HG02870 (cell line): ENCODE data around the gene ATP9A.

Experiments used
- ATAC-seq: cut with Tn5 transposase; IDR thresholded peaks from one replicate; pipeline ENCODE4 v1.9.1; 2021; ENCODE audit warnings: mild to moderate bottlenecking, moderate library complexity; ENCODE audit not compliant: unreplicated experiment

Gene ATP9A

DNA sequence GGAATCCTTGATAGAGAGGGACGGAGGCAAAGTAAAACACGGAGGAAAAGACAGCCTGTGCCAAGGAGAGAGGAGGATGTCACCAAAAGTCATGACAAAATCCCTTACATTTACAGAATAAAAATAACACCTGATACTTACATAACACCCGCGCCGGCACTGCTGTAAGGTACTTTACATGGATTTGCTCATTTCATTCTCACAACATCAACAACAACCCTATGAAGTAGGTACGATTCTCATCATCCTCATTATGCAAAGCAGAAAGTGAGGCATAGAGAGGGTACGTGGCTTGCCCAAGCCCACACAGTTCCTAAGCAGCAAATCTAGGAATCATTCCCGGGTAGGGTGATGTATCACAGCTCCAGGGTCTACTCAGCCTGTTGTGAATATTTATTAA lies 158.1 kb downstream of the ATP9A start:
- no peak for ATAC-seq

DNA sequence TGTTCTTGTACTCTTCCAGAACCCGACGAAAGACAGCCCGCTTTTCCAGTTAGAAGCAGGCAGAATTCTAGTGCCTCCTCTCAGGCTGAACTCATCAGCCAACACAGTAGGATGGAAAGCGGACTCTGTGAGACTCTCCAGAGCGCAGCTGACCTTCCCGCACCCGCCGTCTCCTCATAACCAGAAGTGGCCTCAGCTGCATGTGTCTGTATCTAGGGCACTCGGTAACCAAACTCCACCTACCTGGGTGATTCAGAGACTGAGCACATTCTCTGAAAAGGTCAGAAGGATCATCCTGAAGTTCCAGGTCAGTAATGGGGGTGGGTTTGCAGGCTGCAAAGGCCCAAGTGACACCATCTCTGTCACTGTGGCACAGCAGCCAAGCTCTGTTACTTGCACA lies 158.9 kb downstream of the ATP9A start:
- ATAC-seq = no peak

DNA sequence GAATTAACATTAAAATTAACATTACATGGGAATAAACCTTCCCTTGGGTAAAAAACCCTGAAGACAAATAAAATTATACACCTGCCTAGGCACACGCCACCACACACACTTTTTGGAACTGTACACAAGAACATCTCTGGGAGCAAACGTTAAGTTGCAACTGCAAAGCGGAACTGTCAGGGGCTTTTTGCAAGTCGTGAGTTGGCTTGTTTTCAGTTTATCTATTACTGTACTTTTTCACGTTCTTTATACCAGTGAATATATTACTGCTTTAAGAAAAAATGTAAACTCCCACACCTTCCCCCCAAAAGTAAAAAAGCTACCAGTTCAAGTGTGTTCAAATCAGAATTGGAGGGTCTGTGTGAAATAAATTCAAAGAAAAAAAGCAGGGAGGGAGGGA lies 160.1 kb downstream of the ATP9A start:
- ATAC-seq = no peak

DNA sequence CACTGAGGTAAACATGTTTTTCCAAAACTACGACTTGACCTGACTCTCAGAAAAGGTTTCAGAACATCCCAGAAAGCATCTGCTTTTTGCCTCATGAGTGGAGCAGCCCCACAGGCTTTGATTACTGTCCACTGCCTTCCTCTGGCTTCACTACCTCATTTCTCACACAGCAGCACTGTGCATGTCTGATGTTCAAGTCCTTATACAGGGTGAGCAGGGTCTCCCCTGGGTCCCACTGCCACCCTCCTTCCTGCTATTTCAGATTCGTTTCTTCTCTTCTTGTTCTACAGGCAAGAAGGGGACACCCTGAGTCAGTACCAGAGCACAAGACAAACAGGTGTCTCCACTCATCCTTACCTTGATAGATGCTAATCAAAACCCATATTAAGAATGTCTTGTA lies 161.0 kb downstream of the ATP9A start:
- no peak for ATAC-seq

GRCh38 chr20:51604851-51605250 lies 163.3 kb downstream of the ATP9A start:
- ATAC-seq = no peak

DNA sequence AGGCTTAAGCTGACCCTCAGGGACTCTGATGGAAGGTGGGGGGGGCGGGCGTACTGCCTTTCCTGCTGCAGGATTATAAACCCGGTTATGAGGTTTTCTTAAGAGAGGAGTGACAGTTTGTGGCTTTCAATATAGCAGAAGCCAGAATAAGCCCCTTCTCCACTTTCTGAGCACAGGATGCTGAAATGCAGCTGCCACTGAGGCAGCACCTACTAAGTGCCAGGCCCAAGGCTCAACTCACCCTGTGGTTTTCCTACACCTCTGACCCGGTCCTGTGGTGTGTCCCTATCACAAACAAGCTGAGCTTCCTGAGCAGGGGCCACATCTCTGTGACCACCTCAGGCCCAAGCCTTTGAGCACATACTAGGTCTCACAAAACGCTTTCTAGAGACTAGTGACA lies 166.1 kb downstream of the ATP9A start:
- ATAC-seq = no peak

GRCh38 chr20:51600950-51601349 lies 167.2 kb downstream of the ATP9A start:
- ATAC-seq = no peak

DNA sequence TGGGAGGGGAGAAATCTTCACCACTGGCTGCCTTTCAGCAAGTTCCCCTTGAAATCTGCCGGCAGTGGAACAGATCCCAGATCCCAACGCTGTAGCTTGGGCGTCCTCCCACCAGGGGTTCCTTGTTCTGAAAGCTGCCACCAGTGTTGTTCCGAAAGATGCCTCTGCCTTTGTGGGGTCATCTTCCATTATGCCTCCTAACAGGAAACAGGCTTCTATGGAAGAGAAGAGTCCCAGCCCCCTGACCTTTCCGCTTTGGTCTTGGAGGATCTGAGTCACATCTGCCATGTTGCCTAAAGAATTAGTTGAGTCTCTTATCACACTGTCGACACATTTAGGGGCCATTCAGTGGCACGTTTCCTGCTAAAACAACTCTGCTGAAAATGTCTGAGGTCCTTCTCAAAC lies 168.2 kb downstream of the ATP9A start:
- no peak for ATAC-seq

- no peak for ATAC-seq
Observed at GRCh38 chr20:51598556-51598955, 169.6 kb downstream of the ATP9A start.

DNA sequence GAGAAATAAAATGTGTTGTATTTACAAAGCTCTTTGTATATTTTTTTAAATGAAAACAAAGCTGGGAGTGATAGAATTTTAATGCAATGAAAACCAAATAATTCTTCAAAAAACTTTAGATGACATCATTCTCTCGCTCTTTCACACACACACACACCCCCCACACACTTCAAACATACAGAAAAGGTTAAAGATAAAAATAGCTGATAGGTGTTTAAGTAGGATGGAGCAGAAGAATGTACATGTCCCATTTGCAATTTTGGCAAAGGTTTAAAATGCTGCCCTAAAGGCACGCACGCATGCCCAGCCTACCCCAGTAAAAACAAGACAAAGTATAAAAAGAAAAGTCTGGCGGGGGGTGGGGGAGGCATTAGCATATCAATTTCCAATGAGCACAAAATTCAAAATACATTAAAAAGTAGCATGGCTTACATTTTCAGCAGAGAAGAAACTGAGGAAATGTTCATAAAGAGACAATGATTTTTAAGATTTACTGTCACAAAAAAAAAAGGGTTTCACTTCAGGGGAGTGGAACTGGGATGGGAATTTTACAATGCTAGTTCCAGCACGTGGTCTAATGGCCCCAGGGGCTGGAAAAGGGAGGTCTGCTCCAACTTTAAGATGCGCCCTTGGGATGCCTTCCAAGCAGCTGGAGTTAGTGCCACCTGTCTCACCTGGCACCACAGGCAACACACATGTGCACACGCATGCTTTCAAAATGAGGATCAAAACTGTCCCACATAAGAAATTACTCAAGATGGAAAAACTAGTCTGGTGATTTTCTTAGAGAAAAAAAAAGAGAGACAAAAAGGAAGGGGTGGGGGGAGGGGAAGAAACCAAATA lies 170.6 kb downstream of the ATP9A start:
- ATAC-seq = no peak

DNA sequence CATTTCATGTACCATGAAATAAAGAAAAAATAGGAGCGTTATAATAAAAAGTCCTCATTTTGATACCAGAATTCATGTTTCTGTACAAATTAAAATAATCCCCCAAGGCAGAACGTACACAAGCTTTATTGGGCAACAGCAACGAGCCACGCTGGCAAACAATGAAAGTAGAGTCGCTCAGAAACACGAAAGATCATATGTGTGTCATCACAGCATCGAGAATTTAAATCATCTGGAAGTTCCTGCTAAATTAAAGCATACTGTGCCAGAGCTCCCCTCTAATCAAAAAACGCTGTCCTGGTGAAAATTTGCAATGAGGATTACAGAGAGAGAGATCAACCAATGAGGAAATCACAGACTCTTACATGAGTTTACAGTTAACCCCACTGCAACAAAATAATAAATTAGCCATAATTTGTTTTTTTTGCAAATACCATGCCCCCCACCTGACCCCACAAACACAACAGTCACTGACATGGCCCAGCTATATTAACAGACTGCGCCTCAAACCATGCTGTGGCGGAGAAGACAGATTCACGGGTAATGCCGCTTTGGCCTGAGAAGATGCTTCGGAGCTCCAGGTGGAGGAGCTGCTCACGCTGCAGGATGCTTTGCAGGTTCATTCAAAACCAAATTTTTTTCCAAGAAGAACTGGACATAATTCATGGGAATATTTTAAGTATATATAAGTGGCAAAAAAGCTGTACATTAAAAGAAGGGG lies 171.4 kb downstream of the ATP9A start:
- no peak for ATAC-seq

GRCh38 chr20:51595744-51596143 lies 172.4 kb downstream of the ATP9A start:
- no peak for ATAC-seq

- ATAC-seq = peak; percentile 90
Observed at GRCh38 chr20:51595058-51595532, 173.1 kb downstream of the ATP9A start.

- ATAC-seq = no peak
Observed at GRCh38 chr20:51594236-51595057, 173.7 kb downstream of the ATP9A start.

DNA sequence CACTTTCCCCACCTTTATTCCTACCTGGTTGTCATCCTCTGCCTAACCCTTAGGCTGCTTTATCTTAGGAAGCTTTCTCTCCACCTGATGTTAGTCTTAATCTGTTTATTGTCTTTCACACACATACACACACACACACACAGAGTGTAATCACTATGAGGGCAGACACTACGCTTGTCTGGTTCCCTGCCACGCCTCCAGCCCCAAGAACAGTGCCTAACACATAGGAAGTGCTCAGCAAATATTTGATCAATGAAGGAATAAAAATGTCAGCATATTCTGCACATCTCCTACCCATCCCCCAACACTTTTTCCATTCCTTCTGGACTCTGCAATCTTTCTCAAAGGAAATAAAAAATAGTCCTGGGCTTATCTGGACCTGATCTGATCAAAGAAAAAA lies 174.6 kb downstream of the ATP9A start:
- ATAC-seq = no peak

- no peak for ATAC-seq
Observed at GRCh38 chr20:51592564-51592963, 175.6 kb downstream of the ATP9A start.

DNA sequence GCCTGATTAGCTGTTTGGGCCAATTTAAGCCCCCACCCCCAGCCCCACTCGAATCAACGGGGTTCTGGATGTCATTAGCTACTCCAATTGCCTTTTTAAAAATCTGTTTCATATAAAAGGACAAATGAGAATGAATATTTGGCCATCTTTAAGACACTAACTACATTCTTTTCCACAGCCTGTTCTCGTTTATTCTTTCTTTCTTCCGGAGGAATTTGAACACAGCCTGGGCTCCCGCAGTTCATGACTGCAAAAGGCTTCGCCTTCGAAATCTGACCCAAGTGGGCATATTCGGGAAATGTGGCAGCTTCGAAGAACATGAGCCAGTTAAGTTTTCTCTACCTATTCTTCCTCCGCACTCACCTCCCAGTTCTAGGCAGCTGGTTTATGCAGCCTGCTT lies 176.3 kb downstream of the ATP9A start:
- ATAC-seq = no peak

DNA sequence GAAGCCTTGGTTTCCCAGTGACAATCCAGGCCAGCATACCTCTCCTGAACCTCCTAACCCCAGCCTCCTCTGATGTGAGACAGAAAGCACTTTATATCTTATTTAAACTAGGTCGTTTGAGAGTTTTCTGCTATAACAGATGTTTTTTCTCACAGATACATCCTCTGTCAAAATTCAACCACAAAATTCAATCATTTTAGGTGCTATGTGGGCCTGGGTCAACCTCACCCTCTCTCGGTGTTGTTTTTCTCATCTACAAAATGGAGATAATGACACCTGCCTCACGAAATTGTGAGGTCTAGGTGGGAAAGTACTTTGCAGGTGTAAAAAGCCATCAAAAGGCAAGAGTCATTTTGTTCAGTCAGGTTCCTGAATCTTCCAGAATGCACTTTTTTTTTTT lies 179.4 kb downstream of the ATP9A start:
- no peak for ATAC-seq

GRCh38 chr20:51587145-51587544 lies 181.0 kb downstream of the ATP9A start:
- ATAC-seq = no peak

DNA sequence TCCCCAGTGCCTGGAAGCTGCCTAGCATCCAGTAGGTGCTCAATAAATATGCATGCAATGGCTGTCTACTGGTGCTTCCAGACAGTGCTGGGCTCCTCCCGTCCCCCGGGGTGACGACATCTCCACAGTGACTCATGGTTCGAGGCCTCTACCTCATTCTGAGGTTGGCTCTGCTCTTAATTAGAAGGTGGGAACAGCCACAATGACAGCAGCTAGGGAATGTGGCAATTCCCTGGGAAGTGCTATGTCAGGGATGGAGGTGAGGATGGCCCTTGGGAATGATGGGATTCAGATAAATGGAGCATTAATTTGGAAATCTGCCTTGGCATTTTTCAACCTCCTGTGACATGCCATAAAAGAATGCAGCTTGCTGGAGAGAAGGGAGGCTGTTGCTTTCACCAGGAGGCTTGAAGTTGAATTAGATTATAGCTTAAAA lies 182.2 kb downstream of the ATP9A start:
- no peak for ATAC-seq

DNA sequence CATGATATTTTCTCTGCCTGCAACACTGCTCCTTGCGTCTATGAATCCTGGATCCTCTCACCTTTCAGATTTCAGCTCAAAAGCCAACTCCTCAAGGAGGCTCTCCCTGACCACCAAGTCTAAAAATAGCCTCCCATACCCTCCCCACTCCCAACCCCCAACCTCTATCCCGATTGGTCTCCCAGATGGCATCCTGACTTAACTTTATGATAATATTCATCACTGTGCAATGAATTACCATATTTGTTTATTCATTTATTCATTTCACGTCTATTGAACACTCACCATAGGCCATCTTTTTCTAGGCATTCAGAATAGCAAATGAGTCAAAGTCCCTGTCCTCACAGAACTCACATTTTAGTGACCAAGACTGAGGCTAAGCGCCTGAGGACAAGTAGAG lies 183.0 kb downstream of the ATP9A start:
- ATAC-seq = no peak
